H9 (cell line): ENCODE measurements around the gene NFATC2IP. TPM values are rescaled to one million over a fixed set of nuclear protein-coding genes. Genes with fewer than 3 reads are reported as not detected.

Source experiments
- DNase-seq: peaks from one replicate; pipeline ENCODE4 v3.0.0-alpha.2; 2017
- H2AFZ ChIP-seq: one replicate; pipeline ENCODE4 v1.6.1; 2013; ENCODE audit warnings: mild to moderate bottlenecking, low read length, control low read depth, moderate library complexity
- H2AK5ac ChIP-seq: 2 replicates; pipeline ENCODE4 v1.6.1; 2013; ENCODE audit warnings: low read length, control low read depth, mixed read lengths; ENCODE audit not compliant: insufficient read length
- H2BK120ac ChIP-seq: one replicate; pipeline ENCODE4 v1.6.1; 2013; ENCODE audit warnings: low read depth, mild to moderate bottlenecking, low read length, control low read depth, inconsistent platforms; ENCODE audit not compliant: poor library complexity, severe bottlenecking
- H2BK12ac ChIP-seq: 2 replicates; pipeline ENCODE4 v1.6.1; 2013; ENCODE audit warnings: low read length, control low read depth, mixed read lengths, low read depth; ENCODE audit not compliant: insufficient read length
- H2BK15ac ChIP-seq: 2 replicates; pipeline ENCODE4 v1.6.1; 2013; ENCODE audit warnings: low read depth, low read length, control low read depth
- H2BK20ac ChIP-seq: one replicate; pipeline ENCODE4 v1.6.1; 2013; ENCODE audit warnings: low read depth, mild to moderate bottlenecking, low read length, control low read depth, inconsistent platforms; ENCODE audit not compliant: poor library complexity, severe bottlenecking
- H2BK5ac ChIP-seq: 2 replicates; pipeline ENCODE4 v1.6.1; 2013; ENCODE audit warnings: low read length, control low read depth, mixed read lengths; ENCODE audit not compliant: insufficient read length
- H3K14ac ChIP-seq: 2 replicates; pipeline ENCODE4 v1.6.1; 2013; ENCODE audit warnings: low read length, control low read depth; ENCODE audit not compliant: insufficient read depth
- H3K18ac ChIP-seq: 2 replicates; pipeline ENCODE4 v1.6.1; 2013; ENCODE audit warnings: low read depth, mild to moderate bottlenecking, mixed read lengths, low read length, control low read depth; ENCODE audit not compliant: insufficient read length
- H3K23ac ChIP-seq: 2 replicates; pipeline ENCODE4 v1.6.1; 2013; ENCODE audit warnings: low read length, control low read depth, mixed read lengths, low read depth; ENCODE audit not compliant: insufficient read length
- H3K23me2 ChIP-seq: 2 replicates; pipeline ENCODE4 v1.6.1; 2013; ENCODE audit warnings: low read depth, mild to moderate bottlenecking, mixed read lengths, low read length, control low read depth; ENCODE audit not compliant: insufficient read length, poor library complexity, severe bottlenecking
- H3K27ac ChIP-seq: 2 replicates; pipeline ENCODE4 v1.5.1; 2013; ENCODE audit warnings: low read length, control low read depth, mixed read lengths, low read depth; ENCODE audit not compliant: insufficient read length
- H3K27me3 ChIP-seq: 2 replicates; pipeline ENCODE4 v1.6.1; 2013; ENCODE audit warnings: low read length, control low read depth, inconsistent platforms; ENCODE audit not compliant: insufficient read depth
- H3K4ac ChIP-seq: 2 replicates; pipeline ENCODE4 v1.6.1; 2013; ENCODE audit warnings: low read depth, mild to moderate bottlenecking, control low read depth, inconsistent platforms, low read length, moderate library complexity
- H3K4me1 ChIP-seq: 2 replicates; pipeline ENCODE4 v1.6.1; 2013; ENCODE audit warnings: low read length, control low read depth, inconsistent platforms; ENCODE audit not compliant: insufficient read depth
- H3K4me2 ChIP-seq: 2 replicates; pipeline ENCODE4 v1.6.1; 2013; ENCODE audit warnings: low read length, control low read depth, mixed read lengths; ENCODE audit not compliant: insufficient read length, insufficient read depth
- H3K56ac ChIP-seq: 2 replicates; pipeline ENCODE4 v1.6.1; 2013; ENCODE audit warnings: low read depth, mild to moderate bottlenecking, mixed read lengths, low read length, control low read depth; ENCODE audit not compliant: insufficient read length
- H3K79me1 ChIP-seq: 2 replicates; pipeline ENCODE4 v1.6.1; 2013; ENCODE audit warnings: low read depth, mild to moderate bottlenecking, moderate library complexity, low read length, control low read depth, inconsistent platforms; ENCODE audit not compliant: insufficient read depth, poor library complexity, severe bottlenecking
- H3K79me2 ChIP-seq: 2 replicates; pipeline ENCODE4 v1.6.1; 2013; ENCODE audit warnings: low read length, control low read depth, inconsistent platforms; ENCODE audit not compliant: insufficient read depth
- H3K9ac ChIP-seq: 2 replicates; pipeline ENCODE4 v1.6.1; 2013; ENCODE audit warnings: low read length, control low read depth, mixed read lengths; ENCODE audit not compliant: insufficient read length; ENCODE audit errors: extremely low read depth
- H3K9me3 ChIP-seq: one replicate; pipeline ENCODE4 v1.6.1; 2013; ENCODE audit warnings: low read depth, low read length, inconsistent platforms; ENCODE audit not compliant: control insufficient read depth
- H3T11ph ChIP-seq: one replicate; pipeline ENCODE4 v1.6.1; 2013; ENCODE audit warnings: mild to moderate bottlenecking, low read length, control low read depth, inconsistent platforms
- H4K20me1 ChIP-seq: one replicate; pipeline ENCODE4 v1.6.1; 2013; ENCODE audit not compliant: control insufficient read depth, insufficient read length, insufficient read depth
- H4K5ac ChIP-seq: 2 replicates; pipeline ENCODE4 v1.6.1; 2013; ENCODE audit warnings: low read depth, mild to moderate bottlenecking, mixed read lengths, low read length, control low read depth; ENCODE audit not compliant: insufficient read length
- H4K8ac ChIP-seq: replicated peaks from 2 replicates; pipeline ENCODE4 v1.6.1; 2013; ENCODE audit warnings: low read length, control low read depth, mixed read lengths, low read depth; ENCODE audit not compliant: insufficient read length
- H4K91ac ChIP-seq: 2 replicates; pipeline ENCODE4 v1.6.1; 2013; ENCODE audit warnings: low read depth, mild to moderate bottlenecking, moderate library complexity, mixed read lengths, low read length, control low read depth; ENCODE audit not compliant: insufficient read length
- H3K27ac Mint-ChIP-seq, 3 experiments: 2 replicates in 2 of 3; 3 replicates in 1 of 3; pipeline ENCODE4 v1.8.0; 2020 to 2021; ENCODE audit warnings: mixed read lengths in 3 of 3, mild to moderate bottlenecking in 1 of 3, moderate library complexity in 1 of 3
- H3K27me3 Mint-ChIP-seq: 2 replicates; pipeline ENCODE4 v1.8.0; 2021; ENCODE audit warnings: low read depth, mild to moderate bottlenecking, moderate library complexity, mixed read lengths
- H3K36me3 Mint-ChIP-seq, 3 experiments: 2 replicates in 2 of 3; 3 replicates in 1 of 3; pipeline ENCODE4 v1.8.0; 2020 to 2021; ENCODE audit warnings: low read depth in 3 of 3, mixed read lengths in 3 of 3; ENCODE audit not compliant: insufficient read depth in 1 of 3
- H3K4me1 Mint-ChIP-seq, 2 experiments: 2 replicates each; pipeline ENCODE4 v1.8.0; 2020; ENCODE audit warnings: mixed read lengths in 2 of 2
- H3K4me3 Mint-ChIP-seq, 2 experiments: 2 replicates in 1 of 2; 3 replicates in 1 of 2; pipeline ENCODE4 v1.8.0; 2020 to 2021; ENCODE audit warnings: mild to moderate bottlenecking in 2 of 2, mixed read lengths in 2 of 2, moderate library complexity in 1 of 2
- H3K9me3 Mint-ChIP-seq, 2 experiments: 2 replicates in 1 of 2; 3 replicates in 1 of 2; pipeline ENCODE4 v1.8.0; 2020; ENCODE audit warnings: mild to moderate bottlenecking in 2 of 2, mixed read lengths in 2 of 2, moderate library complexity in 1 of 2
- WGBS: extraction: QIAGEN DNeasy Blood & Tissue Kit; methylation state at CpG from one replicate; pipeline ENCODE4 v1.1.7; 2013; ENCODE audit warnings: missing lambda C conversion rate, low lambda C conversion rate, mixed read lengths; ENCODE audit not compliant: insufficient read length; ENCODE audit errors: extremely low coverage; 5-methylcytosine and 5-hydroxymethylcytosine counted together
- total RNA-seq: library from RNA; stranded (reverse); gene quantifications from 2 replicates; pipeline ENCODE4 v1.2.1, GENCODE V29; 2021
- TF ChIP-seq, protein P1 (sequence below): fragments of 200-600 bp; sonication (generic); conservative IDR thresholded peaks from 3 replicates; pipeline ENCODE4 v1.8.0; 2021; ENCODE audit warnings: antibody characterized with exemption, mild to moderate bottlenecking

NFATC2IP gene
- total RNA-seq, 1 experiment from 2014 or later = 73.8 TPM

DNA sequence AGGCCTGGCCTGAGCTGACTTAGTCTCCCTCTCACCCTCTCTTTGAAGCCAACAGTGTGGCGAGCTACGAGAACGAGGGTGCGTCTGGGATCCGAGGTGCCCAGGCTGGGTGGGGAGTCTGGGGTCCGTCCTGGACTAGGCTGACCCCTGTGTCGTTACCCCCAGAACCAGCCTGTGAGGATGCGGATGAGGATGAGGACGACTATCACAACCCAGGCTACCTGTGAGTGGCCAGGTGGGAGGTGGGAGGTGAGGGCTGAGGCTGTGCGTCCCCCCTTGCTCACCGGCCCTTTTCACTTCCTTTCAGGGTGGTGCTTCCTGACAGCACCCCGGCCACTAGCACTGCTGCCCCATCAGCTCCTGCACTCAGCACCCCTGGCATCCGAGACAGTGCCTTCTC lies 35.8 kb downstream of the NFATC2IP start:
- no peaks in the 10 kb centered on the region for H3K9me3 ChIP-seq
- H3T11ph ChIP-seq = no peak overlapping the region
- no peak overlapping the region for H2BK5ac ChIP-seq
- no peaks in the 10 kb centered on the region for H4K20me1 ChIP-seq
- no peaks in the 10 kb centered on the region for H3K27me3 ChIP-seq
- no peak overlapping the region for H4K5ac ChIP-seq
- H3K23me2 ChIP-seq = no peaks in the 10 kb centered on the region
- no peak overlapping the region for H3K9ac ChIP-seq
- H4K8ac ChIP-seq = no peak overlapping the region
- H3K18ac ChIP-seq = no peak overlapping the region
- no peak overlapping the region for H3K4me3 Mint-ChIP-seq
- no peaks in the 10 kb centered on the region for H3K4me1 Mint-ChIP-seq
- H3K4me1 ChIP-seq = no peaks in the 10 kb centered on the region
- H3K27ac Mint-ChIP-seq = no peak overlapping the region
- no peak overlapping the region for H2BK15ac ChIP-seq
- H3K36me3 Mint-ChIP-seq = peaks cover 10 to 26% (median 25%) of the 10 kb centered on the region in 3 experiments
- no peak overlapping the region for H3K4ac ChIP-seq
- no peak overlapping the region for H2BK120ac ChIP-seq
- H3K27ac ChIP-seq = no peak overlapping the region
- no peaks in the 10 kb centered on the region for H3K27me3 Mint-ChIP-seq
- H2BK20ac ChIP-seq = no peak overlapping the region
- H3K79me2 ChIP-seq = no peaks in the 10 kb centered on the region
- TF ChIP-seq, protein P1, sequence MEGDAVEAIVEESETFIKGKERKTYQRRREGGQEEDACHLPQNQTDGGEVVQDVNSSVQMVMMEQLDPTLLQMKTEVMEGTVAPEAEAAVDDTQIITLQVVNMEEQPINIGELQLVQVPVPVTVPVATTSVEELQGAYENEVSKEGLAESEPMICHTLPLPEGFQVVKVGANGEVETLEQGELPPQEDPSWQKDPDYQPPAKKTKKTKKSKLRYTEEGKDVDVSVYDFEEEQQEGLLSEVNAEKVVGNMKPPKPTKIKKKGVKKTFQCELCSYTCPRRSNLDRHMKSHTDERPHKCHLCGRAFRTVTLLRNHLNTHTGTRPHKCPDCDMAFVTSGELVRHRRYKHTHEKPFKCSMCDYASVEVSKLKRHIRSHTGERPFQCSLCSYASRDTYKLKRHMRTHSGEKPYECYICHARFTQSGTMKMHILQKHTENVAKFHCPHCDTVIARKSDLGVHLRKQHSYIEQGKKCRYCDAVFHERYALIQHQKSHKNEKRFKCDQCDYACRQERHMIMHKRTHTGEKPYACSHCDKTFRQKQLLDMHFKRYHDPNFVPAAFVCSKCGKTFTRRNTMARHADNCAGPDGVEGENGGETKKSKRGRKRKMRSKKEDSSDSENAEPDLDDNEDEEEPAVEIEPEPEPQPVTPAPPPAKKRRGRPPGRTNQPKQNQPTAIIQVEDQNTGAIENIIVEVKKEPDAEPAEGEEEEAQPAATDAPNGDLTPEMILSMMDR = no peak
- no peak overlapping the region for H2BK12ac ChIP-seq
- DNase-seq = no peak
- no peak overlapping the region for H3K14ac ChIP-seq
- WGBS = no CpG with 5 or more reads among the region's 13 CpGs
- no peak overlapping the region for H3K56ac ChIP-seq
- no peak overlapping the region for H3K4me2 ChIP-seq
- H4K91ac ChIP-seq = no peak overlapping the region
- peaks cover 4 to 6% of the 10 kb centered on the region in 2 experiments; a peak in 3 of 5 replicates for H3K9me3 Mint-ChIP-seq
- H2AFZ ChIP-seq = no peak overlapping the region
- no peaks in the 10 kb centered on the region for H3K79me1 ChIP-seq
- H2AK5ac ChIP-seq = no peak overlapping the region
- H3K23ac ChIP-seq = no peak overlapping the region
